ENCODE data around the gene TENM4.

DNA sequence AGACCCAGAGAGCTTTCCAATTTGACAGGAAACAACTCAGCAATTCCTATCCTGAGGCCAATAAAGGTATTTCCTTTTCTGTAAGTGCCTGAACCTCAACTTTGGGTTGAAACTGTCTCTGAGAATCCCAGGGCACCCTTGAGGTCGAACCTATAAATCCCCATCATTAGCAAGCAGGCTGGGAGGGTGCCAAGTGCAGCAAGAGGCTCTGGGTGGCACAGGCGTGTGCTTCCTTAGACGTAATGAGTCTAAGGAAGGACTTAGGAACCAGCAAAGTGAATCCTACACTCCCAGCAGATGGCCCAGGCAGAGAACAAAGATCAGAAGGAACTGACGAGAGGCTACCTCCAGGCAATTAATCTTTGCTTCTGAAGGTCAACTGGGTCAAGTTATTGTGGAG lies 631.9 kb downstream of the TENM4 start:
- TF ChIP-seq POLR2A (IDR thresholded peaks at IDR 0.05), result no peak
- TF ChIP-seq, protein P1, sequence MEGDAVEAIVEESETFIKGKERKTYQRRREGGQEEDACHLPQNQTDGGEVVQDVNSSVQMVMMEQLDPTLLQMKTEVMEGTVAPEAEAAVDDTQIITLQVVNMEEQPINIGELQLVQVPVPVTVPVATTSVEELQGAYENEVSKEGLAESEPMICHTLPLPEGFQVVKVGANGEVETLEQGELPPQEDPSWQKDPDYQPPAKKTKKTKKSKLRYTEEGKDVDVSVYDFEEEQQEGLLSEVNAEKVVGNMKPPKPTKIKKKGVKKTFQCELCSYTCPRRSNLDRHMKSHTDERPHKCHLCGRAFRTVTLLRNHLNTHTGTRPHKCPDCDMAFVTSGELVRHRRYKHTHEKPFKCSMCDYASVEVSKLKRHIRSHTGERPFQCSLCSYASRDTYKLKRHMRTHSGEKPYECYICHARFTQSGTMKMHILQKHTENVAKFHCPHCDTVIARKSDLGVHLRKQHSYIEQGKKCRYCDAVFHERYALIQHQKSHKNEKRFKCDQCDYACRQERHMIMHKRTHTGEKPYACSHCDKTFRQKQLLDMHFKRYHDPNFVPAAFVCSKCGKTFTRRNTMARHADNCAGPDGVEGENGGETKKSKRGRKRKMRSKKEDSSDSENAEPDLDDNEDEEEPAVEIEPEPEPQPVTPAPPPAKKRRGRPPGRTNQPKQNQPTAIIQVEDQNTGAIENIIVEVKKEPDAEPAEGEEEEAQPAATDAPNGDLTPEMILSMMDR (IDR thresholded peaks at IDR 0.05), result no peak

All from Peyer's patch (tissue), 4 donors.